K562 treated with DMSO at 1 percent for 24 hours (cell line): Measurements from ENCODE around the gene ABL1. TPM values are rescaled to one million over a fixed set of nuclear protein-coding genes. Genes with fewer than 3 reads are reported as not detected.

ENCODE experiments used
- total RNA-seq: library from RNA; unstranded; fragments of 300-600 nt; gene quantifications from 2 replicates; pipeline ENCODE4 v1.2.3, GENCODE V29; 2022; ENCODE audit warnings: low read depth; ENCODE audit not compliant: insufficient read depth

Gene ABL1
- total RNA-seq, result 120 and 121 TPM in 2 replicates

DNA sequence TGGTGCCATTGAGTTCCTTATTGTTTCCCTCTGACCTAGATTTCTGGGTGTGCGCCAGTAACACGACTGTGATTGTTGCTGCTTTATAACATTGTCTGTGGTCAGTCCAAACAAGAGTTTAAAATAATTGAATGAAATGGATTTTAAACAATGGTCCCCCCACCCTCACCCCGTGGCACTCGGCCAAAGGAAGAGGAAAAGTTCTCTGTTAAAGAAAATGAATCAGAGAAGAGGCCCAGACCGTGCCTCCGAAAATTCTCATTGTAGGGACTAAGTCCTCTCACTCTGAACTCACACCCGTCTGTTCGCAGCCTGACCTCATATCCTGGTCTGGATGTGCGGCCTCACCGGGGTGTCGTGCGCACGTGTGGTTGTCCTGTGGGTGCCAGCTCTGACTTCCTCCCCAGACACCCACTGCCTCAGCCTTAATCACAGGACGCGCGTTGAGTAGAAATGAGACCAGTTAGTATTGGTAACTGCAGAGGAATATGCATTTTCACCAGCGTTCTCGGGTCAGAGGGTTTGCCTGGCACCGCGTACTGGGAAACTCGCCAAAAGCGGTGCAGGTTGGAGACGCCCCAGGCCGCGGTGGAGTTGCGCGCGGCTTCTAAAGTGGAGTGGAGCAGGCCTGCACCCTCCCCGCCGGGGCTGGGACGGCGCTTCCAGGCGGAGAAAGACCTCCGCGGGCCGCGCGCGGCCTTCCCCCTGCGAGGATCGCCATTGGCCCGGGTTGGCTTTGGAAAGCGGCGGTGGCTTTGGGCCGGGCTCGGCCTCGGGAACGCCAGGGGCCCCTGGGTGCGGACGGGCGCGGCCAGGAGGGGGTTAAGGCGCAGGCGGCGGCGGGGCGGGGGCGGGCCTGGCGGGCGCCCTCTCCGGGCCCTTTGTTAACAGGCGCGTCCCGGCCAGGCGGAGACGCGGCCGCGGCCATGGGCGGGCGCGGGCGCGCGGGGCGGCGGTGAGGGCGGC, at the start of gene ABL1:
Gene ABL1, plus strand, starts transcription at position 884 of the 966 bp plus-strand sequence. CDS start 193 bp downstream, outside the sequence.

GRCh38 chr9:130896233-130897014, 61.4 kb downstream of the ABL1 start, which contains the start of gene QRFP:
TSS of gene QRFP (minus strand) at chr9:130896812. CDS start at chr9:130893838, 2,974 bp downstream.

Other genes with a start within 250 kb of the ABL1 start
- 0.24 and 0.27 TPM in 2 replicates for gene PRDM12, start 170.7 kb upstream of the ABL1 start, total RNA-seq
- 21.5 and 24.0 TPM in 2 replicates for gene EXOSC2, start 141.5 kb upstream of the ABL1 start, total RNA-seq
- 0.81 and 0.89 TPM in 2 replicates for gene QRFP, start 61.6 kb downstream of the ABL1 start, total RNA-seq
- 0.21 TPM in 1 of 2 replicates, not detected in the other for gene FIBCD1, start 104.0 kb downstream of the ABL1 start, total RNA-seq
- gene LAMC3, start 173.9 kb downstream of the ABL1 start, total RNA-seq, result 0.07 TPM in 1 of 2 replicates, not detected in the other